HG02943 (cell line): ENCODE measurements around the gene EIF4E1B.

ENCODE experiments used
- ATAC-seq: cut with Tn5 transposase; IDR thresholded peaks from one replicate; pipeline ENCODE4 v1.9.1; 2021; ENCODE audit warnings: mild to moderate bottlenecking, low read depth, moderate library complexity; ENCODE audit not compliant: unreplicated experiment

Gene EIF4E1B

GRCh38 chr5:176660860-176661641 is 30.6 kb downstream of the EIF4E1B start:
- no peak for ATAC-seq

GRCh38 chr5:176661676-176662075 is 31.2 kb downstream of the EIF4E1B start:
- no peak for ATAC-seq

- ATAC-seq, result no peak
Measured at GRCh38 chr5:176662371-176663333, 32.2 kb downstream of the EIF4E1B start.

- no peak for ATAC-seq
Measured at GRCh38 chr5:176663566-176663965, 33.1 kb downstream of the EIF4E1B start.

GRCh38 chr5:176664479-176664878 is 34.0 kb downstream of the EIF4E1B start:
- ATAC-seq, result no peak

- ATAC-seq, result no peak
Measured at GRCh38 chr5:176664886-176665285, 34.4 kb downstream of the EIF4E1B start.

GRCh38 chr5:176665517-176665916 is 35.0 kb downstream of the EIF4E1B start:
- no peak for ATAC-seq

- ATAC-seq, result no peak
Measured at GRCh38 chr5:176667637-176668036, 37.2 kb downstream of the EIF4E1B start.

GRCh38 chr5:176670449-176670848 is 40.0 kb downstream of the EIF4E1B start:
- ATAC-seq, result no peak

GRCh38 chr5:176671399-176671798 is 40.9 kb downstream of the EIF4E1B start:
- ATAC-seq, result no peak

GRCh38 chr5:176671890-176672747 is 41.6 kb downstream of the EIF4E1B start:
- no peak for ATAC-seq

- no peak for ATAC-seq
Measured at GRCh38 chr5:176673651-176674583, 43.4 kb downstream of the EIF4E1B start.

GRCh38 chr5:176674799-176675198 is 44.3 kb downstream of the EIF4E1B start:
- no peak for ATAC-seq

- no peak for ATAC-seq
Measured at GRCh38 chr5:176675676-176676360, 45.3 kb downstream of the EIF4E1B start.

GRCh38 chr5:176676361-176676824 is 45.9 kb downstream of the EIF4E1B start:
- peak; percentile 47 for ATAC-seq

GRCh38 chr5:176677209-176677939 is 46.9 kb downstream of the EIF4E1B start:
- ATAC-seq, result no peak

GRCh38 chr5:176678584-176678983 is 48.1 kb downstream of the EIF4E1B start:
- no peak for ATAC-seq
